HG02642 (cell line): ENCODE measurements around the gene PPP6R1.

ENCODE experiments used
- ATAC-seq: cut with Tn5 transposase; IDR thresholded peaks from one replicate; pipeline ENCODE4 v1.9.1; 2021; ENCODE audit warnings: mild to moderate bottlenecking; ENCODE audit not compliant: unreplicated experiment, poor library complexity

PPP6R1 gene

DNA sequence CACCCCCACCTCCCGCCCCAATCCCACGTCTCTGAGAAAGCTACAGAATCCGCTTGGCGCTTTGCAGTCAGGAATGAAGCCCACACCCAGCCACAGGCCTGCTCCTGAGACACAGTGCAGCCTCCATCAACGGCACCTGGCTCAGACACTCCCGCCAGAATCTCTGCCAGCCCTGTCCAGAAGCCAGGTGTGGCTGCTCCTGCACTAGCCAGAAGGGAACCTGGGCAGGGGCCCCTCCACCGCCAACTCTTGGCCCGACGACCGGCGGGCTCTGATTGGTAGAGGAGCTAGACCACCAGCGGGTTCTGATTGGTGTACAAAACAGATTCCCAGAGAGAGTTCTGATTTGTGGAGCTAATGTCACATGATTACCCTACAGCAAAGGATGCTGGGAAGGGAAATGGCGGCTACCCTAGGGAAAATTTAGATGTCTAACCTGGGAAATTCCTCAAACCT lies 2.9 kb upstream of the PPP6R1 start:
- no peak for ATAC-seq

GRCh38 chr19:55259540-55260210 lies 858 bp upstream of the PPP6R1 start:
- ATAC-seq = no peak

DNA sequence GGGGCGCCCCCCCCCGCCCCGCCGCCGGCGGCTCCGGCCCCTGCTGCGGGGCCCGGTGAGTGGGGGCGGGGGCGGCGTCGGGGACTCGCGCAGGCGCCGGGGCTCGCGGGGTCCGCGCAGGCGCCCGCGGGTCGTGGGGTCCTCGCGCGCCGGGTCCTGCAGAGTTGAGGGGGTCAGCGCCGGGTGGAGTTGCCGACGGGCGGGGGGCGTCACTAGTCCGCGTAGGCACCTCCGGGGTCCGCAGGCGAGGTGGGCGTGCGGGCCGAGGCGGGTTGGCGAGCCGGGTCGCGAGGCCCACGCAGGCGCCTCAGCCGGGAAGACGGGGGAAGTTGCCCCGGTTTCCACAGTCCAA lies 365 bp downstream of the PPP6R1 start:
- ATAC-seq = peak; percentile 21

- no peak for ATAC-seq
Measured at GRCh38 chr19:55257461-55258420, 1.1 kb downstream of the PPP6R1 start.

GRCh38 chr19:55256562-55257460 lies 2.0 kb downstream of the PPP6R1 start:
- no peak for ATAC-seq

DNA sequence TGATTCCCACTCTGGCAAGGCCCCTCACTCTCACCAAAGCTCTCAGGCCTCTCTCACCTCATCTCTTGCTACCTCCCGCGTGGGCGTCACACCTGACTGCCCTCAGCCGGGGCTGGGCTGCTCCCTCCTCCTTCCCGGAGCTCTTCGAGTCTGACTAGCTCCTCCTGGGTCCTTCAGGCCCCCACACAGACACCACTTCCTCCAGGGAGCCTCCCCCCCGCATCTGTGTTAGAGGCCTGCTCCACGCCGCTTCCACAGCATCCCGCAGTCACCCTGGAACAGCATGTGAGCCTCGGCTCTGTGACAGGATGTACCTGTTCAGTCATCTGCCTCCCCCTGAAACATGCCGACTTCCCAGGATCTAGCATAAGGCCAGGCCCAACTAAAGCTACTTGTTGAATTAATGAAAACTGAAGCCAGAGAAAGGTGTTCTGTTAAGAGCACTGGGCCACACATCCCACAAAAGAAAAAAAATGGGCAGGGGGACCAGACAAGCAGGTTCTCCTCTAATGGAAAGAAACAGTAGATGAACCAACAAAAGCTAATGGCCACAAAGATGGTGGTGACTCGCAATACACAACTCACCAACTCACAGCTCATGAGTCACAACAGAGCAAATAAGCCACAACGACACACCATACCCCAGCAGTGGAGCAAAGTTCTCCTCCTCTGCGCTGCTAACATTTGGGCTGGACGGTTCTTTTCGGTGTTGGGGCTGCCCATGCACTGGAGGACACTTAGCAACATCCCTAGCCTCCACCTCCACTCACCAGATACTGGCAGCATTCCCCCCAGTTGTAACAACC lies 3.0 kb downstream of the PPP6R1 start:
- ATAC-seq = no peak

- no peak for ATAC-seq
Measured at GRCh38 chr19:55254625-55254977, 4.2 kb downstream of the PPP6R1 start.

DNA sequence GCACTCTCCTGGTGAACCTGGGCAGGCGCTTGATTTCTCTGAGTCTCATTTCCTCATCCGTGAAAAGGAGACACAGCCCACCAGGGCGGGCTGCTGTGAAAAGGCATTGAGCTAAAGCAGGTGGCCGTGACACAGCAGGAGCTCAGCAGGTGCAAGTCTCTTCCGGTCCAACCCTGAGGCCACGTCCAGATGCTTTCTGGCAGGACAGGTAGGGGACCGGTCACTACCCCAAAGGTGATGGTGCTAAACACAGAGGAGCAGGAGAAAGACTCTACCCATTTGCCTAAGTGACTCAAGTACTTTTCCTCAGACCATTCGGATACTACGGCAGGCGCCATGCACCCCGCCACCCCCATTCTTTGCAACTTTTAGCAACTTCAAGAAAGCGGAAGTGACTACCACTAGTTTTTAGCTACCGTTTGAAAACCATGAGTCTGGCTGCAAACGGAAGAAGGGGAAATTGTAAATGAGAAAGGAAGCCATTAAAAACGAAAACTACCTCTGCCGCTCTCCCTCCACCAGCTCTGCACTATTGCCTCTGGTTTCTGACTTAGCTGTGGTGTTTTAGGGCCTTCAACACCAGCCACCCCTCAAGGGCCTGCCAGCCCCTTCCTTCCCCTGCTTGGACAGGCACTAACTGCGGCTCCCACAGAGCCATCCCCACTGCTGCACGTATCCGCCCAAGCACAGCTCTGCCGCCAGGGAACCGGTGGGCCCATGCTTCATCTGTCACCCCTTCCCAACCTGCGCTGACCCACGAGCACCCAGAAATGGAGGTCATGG lies 4.8 kb downstream of the PPP6R1 start:
- ATAC-seq = peak; percentile 35

DNA sequence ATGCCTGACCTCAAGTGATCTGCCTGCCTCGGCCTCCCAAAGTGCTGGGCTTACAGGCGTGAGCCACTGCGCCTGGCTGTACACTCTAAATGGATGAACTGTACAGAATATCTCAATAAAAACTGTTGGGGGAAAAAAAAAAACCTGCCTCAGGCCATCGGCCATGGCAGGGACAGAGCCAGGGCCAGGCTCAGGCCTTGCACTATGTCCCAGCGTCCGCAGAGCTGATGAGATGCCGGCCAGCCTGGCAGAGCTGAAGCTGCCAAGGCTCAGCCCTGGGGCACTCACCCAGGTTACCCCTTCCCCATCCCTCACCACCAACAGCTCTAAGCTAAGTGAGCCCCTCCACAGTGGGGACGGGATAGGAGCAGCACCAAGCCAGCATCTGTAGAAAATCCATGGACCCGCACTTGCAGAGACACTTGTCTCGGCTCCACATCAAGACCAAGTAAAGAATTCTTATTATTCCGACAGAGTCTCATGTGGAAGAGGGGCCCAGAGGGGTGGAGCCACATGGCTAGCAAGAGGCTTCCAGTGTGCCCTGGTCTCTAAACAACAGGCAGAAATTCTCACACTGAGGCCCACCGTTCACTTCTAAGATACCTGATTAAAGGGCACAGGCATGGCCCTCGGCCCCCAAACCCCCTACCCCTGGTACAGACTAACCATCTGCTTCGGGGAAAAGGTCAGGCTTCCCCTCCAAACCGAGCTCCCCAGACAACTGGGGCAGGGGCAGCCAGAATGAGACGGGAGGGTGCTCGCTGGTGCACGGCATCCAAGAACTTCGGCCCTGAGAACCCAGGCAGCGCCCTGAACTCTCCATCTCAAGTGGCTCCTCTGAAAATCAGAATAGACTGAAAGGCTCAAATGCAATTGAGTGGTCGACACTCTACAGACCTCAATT lies 5.8 kb downstream of the PPP6R1 start:
- ATAC-seq = no peak

- ATAC-seq = no peak
Measured at GRCh38 chr19:55251341-55252081, 7.3 kb downstream of the PPP6R1 start.

DNA sequence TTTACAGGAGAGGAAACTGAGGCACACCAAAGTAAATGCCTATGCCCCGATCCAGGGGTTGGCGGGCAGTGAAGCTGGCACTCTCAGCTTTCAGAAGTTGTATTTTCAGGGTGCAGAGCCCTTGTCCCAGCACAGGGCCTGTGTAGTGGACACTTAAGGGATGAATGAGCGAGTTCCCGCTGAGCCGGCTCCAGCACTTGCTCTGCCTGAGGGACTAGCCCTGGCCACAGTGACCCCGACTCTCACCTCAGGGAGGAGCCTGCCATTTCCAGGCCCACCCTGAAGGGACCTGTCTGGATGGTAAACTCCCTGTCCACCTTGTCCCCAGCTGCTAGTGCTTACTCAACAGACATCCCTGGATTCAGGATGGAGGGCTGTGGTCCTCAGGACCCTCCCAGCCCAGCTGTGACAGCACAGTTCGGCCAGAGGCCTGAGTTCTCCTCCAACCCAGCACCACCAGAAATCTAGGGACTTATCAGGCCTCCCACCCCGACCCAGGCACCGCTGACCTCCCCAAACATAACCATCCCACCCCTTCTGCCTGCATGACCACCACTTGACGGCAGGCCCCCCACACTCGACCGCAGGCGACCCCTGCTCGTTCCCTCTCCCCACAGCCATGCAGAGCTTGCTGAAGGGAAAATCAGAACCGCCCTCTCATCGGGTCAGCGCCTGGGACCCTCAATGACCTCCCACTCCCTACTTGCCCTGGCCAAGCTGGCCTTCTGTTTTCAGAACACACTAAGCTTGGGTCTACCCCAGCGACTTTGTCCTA lies 8.4 kb downstream of the PPP6R1 start:
- no peak for ATAC-seq

- no peak for ATAC-seq
Measured at GRCh38 chr19:55249841-55250240, 9.0 kb downstream of the PPP6R1 start.

DNA sequence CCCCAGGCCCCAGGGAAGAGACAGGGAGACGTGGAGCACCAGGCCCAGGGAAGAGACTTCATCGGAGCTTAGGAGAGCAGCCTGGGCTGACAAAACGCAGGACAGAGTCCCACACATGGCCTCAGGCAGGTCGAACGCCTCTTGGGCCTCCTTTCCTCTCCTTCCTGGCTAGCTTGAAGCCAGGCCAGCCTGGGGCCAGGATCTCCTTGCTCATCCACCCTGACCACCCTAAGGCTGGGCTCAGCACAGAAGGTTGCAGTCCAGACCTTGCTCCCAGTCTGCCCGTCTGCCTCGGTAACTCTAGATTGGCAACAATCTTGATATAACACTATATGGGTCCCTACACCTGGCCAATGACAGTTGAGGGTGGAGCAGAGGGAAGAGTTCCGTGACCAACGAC lies 10.1 kb downstream of the PPP6R1 start:
- ATAC-seq = no peak

GRCh38 chr19:55248166-55248675 lies 10.6 kb downstream of the PPP6R1 start:
- no peak for ATAC-seq

GRCh38 chr19:55247621-55248099 lies 11.2 kb downstream of the PPP6R1 start:
- no peak for ATAC-seq
